Hepatic stellate cell (primary cell): ENCODE measurements around the gene GJB4.
"Not testable (repeated sequence)": the region's sequence is repeated elsewhere in the genome, so short reads cannot be mapped to it uniquely, and the experiment has no call there.

Source experiments
- DNase-seq: peaks from one replicate; pipeline ENCODE4 v3.0.0; 2011; ENCODE audit warnings: low spot score

GJB4 gene

GRCh38 chr1:34759503-34760357 is at the start of gene GJB4:
TSS of gene GJB4 (plus strand) at chr1:34759740. CDS start at chr1:34761255, 1,515 bp downstream.
- no peak for DNase-seq

DNA sequence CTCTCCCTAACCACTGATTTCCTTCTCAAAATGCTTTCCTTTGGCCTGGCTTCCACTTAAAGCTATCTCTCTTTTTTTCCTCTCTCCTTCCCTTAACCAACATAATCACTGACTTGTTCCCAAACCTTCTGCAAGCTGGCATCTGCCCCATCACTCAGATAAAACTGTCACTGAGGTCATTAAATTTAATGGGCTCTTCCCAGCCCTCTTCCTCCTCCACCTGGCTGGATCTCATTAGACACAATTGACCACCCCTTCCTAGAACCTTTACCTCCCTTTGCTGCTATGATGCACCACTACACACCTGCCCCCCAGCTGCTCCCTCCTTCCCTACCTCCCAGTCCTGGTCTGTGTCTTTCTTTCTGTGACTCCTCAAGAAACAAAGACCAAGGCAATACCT is 48.7 kb upstream of the GJB4 start:
- DNase-seq = no peak

DNA sequence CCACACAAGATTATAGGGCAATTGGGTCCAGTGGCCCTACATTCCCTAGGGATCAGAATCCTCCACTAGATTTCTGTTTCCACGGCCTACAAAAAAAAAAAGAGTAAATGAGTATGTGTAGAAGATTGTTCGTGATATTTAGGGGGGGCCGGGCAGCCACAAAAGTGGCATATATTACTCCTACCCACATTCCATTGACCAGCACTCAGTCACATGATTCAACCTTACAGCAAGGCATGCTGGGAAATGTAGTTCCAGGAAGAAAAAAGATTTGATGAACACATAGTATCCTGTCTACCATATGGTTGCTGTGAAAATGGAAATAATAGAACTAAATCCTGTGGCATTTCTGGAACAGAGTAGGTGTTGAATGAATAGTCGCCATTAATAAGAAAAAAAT is 48.1 kb upstream of the GJB4 start:
- no peak for DNase-seq

GRCh38 chr1:34712007-34712688 is 47.4 kb upstream of the GJB4 start:
- DNase-seq = no peak

DNA sequence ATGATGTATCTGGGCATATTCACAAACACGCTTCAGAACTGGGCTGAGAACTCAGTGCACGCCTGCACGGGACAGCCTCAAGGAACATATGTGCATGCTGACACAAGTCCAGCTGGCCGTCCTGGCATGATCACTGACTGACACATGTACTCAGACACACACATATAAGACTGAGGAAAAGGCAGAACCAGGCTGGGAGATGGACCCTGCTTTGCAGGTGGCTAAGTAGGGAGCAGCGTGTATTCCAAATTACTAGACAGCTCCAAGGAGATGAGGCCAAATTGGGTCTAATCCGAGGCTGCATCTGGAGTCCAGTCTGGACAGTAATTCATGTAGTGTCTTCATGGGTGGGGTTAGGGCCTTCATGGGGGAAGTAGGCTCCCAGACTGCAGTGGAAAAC is 46.1 kb upstream of the GJB4 start:
- DNase-seq = no peak

DNA sequence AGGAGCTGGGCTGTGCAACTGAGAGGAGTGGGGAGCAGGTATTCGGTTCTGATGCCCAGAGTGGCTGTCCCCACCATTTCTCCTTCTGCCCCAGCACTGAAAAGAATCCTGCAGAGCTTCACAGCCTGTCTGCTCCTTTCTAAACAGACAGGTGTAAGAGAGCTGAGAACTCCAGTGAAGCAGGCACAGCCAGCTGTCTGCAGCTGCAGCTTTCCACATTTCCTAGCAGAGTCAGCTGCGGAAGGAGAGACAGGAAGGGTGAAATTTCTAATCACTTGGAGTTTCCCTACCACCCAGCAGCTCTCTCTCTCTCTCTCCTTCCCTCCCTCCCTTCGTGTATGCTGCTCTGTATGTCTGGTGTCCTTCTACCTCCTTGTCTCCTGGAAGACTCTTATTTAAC is 45.2 kb upstream of the GJB4 start:
- no peak for DNase-seq

- DNase-seq = no peak
Observed at GRCh38 chr1:34715139-34715538, 44.4 kb upstream of the GJB4 start.

- DNase-seq = no peak
Observed at GRCh38 chr1:34721241-34721640, 38.3 kb upstream of the GJB4 start.

DNA sequence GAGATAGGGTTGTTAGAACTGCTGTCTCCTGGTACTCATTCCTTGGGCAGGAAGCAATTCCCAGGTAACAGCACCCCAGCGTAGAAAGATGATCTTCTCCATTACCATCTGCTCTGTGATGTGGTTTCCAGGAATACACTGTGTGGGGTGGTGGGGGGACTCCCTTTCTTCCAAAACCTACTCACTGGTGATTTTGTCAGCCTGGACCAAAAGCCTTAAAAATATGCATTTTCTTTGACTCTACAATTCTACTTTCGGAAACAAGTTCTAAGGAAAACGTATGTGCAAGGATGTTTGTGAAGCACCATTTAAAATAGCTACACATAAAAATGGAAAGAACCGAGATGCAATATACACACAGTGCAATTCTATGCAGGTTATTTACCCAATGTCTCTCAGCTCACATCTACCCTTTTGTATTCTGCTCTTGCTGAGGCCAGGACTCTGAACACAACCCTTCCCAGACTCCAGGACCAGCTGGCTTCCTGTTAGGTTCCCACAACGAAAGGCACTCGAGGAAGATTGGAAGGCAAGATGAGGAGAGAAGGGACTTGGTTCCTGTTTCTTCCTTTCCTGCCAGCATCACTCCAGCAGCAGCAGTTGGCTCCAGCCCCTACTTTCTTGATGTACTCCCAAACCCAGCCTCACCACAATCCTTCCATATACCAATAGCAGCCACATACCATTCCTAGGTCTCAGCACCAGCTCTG is 37.7 kb upstream of the GJB4 start:
- no peak for DNase-seq

- DNase-seq = no peak
Observed at GRCh38 chr1:34726861-34727260, 32.7 kb upstream of the GJB4 start.

- DNase-seq = no peak
Observed at GRCh38 chr1:34730485-34730884, 29.1 kb upstream of the GJB4 start.

GRCh38 chr1:34732831-34733230 is 26.7 kb upstream of the GJB4 start:
- not testable (repeated sequence) for DNase-seq

GRCh38 chr1:34736692-34737091 is 22.8 kb upstream of the GJB4 start:
- DNase-seq = no peak

GRCh38 chr1:34737236-34737635 is 22.3 kb upstream of the GJB4 start:
- DNase-seq = not testable (repeated sequence)

DNA sequence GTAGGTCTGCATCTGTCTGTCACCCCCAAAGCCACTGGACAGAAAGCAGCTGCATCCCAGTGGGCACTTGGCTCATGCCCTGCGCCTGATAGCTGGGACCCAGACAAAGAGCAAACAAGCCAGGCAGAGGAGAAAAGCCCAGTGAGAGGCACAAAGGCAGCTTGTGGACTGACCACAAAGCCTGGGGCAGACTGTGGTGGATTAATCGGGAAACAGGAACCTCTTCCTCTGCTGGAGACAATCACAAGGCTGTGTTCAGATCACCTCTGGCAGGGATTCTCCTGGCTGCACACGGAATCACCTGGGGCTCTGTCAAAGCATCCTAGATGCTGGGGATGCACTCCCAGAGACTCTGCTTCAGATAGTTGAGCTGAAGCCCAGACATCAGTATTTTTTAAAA is 19.9 kb upstream of the GJB4 start:
- no peak for DNase-seq

DNA sequence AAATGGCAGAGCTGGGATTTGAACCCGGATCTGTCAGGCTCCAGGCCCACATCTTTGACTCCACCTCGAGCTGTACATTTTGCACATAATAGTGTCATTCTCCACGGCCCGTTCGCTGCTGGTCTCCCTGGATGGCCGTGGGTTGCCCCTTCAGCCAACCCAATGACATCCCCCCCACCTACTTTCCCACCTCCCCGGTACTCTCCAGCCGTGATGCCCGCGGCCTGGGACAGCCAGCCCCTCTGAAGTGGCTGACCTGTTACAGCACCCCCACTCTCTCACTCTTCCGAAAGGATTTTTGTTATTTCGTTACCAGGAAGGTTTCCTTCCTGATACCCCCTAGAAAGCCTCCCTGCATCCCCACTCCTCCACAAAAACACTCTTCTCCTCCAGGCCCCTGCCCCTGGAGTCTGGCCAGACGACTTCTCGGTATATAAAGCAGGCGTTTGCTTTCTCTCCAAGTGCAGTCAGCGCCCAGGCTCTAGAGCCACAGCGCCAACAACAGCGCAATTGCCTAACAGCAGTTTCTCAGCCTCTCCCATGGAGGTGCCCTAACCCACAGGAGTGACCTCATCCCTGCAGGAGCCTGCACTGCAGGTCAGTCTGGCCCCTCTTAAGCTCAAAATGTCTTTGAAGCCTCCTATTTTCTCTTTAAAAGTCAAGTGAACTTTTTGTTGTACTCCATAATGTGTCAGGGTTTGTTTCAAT is 19.2 kb upstream of the GJB4 start:
- DNase-seq = no peak

- DNase-seq = peak; percentile 85
Observed at GRCh38 chr1:34742667-34743270, 16.8 kb upstream of the GJB4 start.

- no peak for DNase-seq
Observed at GRCh38 chr1:34743775-34744174, 15.8 kb upstream of the GJB4 start.

DNA sequence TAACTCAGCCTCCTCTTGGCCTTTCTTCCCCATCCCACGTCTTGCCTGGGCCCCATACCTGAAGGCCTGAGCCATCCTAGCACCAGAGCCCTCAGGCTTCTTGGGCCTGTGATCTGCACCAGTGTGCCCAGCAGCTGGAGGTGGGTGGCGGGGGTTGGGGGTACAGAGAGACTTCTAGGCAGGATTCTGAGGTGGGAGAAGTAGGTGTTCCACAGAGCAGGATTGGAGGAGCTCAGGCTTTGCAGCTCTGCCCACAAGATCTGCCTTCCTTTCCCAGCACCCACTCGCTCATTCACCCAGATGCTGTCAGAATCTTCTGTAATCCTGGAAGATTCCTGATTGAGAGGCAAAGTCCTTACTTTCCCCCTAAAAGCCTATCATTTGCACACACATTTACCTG is 14.7 kb upstream of the GJB4 start:
- no peak for DNase-seq

DNA sequence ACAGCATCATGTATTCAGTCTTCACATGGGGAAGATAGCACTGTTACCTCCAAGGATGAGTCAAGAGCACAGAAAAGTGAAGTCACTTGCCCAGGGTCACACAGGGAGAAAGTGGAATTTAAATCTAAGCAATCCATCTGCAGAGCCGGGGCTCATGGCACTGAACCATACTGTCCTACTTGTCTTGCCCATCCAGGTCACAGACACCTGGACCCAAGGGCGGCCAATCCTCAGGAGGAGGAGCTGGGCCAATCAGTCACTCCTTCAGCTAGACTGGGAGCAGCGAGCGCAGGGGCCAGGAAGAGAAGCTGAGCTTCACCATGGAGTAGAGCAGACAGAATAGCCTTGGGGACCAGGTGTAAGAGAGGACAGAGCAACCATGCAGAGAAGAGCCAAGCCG is 13.9 kb upstream of the GJB4 start:
- no peak for DNase-seq

- DNase-seq = no peak
Observed at GRCh38 chr1:34746101-34746500, 13.4 kb upstream of the GJB4 start.
